GM18520 (cell line): Measurements from ENCODE around the gene C16orf86.
"Not testable (repeated sequence)": the region's sequence is repeated elsewhere in the genome, so short reads cannot be mapped to it uniquely, and the experiment has no call there.

Experiments used
- ATAC-seq: cut with Tn5 transposase; IDR thresholded peaks from one replicate; pipeline ENCODE4 v1.9.1; 2021; ENCODE audit not compliant: unreplicated experiment

C16orf86 gene

DNA sequence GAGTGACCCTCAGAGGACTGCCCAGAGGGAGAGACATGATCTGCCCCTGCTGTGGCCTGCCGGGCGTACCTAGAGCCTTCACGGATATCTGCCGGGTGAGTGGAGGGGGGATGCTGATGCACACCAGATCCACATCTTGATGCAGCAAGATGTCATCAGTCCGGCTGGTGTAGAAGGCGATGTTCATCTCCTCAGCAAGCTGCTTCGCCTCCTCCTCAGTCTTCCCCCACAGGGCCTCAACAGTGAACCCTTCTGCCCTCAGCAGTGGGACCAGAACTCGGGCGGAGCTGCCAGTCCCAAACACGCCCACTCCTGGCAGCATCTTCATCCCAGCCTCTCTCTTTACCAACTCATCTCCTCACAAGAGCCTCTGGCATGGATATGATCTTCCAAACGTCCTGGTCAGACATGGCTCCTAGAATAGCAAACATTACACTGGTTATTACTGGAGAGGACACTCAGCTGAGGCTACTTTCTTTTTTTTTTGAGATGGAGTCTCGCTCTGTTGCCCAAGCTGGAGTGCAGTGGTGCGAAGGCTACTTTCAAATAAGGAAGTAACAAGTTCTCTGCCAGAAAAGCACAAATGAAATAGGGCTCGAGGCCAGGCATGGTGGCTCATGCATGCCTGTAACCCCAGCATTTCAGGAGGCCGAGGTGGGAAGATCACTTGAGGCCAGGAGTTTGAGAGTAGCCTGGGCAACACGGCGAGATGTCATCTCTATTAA lies 18.9 kb downstream of the C16orf86 start:
- no peak for ATAC-seq

DNA sequence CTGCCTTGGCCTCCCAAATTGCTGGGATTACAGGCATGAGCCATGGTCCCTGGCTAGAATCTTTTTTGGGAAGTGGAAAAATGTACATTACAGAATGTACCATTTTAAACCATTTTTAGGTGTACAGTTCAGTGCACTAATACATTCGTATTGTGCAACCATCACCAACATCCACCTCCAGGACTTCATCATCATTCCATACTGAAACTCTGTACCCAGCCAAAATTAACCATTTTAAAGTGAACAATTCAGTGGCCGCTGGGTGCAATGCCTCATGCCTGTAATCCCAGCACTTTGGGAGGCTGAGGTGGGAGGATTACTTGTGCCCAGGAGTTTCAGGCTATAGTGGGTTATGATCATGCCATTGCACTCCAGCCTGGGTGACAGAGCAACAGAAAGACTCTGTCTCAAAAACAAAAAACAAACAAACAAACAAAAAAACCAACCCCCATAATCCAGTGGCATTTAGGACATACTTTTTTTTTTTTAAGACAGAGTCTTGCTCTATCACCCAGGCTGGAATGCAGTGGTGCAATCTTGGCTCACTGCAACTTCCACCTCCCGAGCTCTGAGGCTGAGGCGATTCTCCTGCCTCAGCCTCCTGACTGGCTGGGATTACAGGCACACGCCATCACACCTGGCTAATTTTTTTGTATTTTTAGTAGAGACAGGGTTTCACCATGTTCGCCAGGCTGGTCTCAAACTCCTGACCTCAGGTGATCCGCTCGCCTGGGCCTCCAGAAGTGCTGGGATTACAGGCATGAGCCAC lies 27.1 kb downstream of the C16orf86 start:
- not testable (repeated sequence) for ATAC-seq

DNA sequence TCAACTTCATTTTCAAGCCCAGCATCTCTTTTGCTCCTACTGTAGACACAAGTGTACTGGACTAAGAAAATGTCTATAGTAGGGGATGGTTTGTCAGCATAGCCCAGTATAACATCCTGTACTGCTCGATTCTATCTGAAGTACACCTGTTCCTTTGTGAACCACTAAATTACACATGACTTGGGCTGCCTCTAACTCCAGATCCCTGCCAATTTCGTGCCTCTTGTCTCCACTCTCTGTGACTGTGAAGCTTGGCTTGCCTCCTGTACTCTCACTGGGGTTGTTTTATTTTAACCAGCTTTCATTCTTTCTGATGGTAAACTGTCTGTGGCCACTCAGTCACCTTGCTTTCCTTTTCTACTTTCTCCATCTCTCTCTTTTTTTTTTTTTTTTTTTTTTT lies 28.0 kb downstream of the C16orf86 start:
- ATAC-seq: no peak

DNA sequence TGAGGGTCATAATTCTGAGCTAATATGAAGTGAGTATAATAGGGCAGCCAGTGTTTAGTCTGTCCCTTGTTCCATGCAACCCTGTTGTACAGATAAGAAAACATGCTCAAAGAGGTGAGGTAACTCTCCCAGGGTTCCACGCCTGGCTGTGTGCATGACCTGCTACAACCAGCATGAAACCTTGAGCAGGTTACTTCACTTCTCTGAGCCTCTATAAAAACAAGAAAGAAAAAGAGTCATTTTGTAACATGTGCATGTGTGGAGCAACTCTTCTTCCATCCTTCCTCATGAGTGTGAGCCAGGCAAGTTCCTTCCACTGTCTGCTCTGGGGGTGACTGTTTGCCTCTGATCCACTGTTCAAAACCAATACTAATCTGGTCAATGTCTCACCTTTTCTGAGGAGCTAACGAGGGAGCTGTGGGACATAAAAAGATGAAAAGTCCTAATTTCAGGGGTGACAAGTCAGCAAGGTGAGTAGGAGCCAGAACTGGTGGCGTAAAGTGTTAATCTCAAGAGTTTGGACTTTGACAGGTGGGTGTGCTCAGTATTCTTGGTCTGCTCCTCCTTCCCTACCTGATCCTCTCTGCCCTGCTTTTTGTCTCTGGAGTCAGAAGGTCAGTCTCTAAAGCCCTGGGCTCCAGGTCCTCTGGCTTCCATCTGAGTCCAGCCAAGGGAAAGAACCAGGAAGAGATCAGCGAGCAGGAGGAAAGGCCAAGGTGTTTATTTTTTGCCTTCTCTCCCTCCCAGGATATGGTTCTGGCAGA lies 31.0 kb downstream of the C16orf86 start:
- ATAC-seq: no peak

DNA sequence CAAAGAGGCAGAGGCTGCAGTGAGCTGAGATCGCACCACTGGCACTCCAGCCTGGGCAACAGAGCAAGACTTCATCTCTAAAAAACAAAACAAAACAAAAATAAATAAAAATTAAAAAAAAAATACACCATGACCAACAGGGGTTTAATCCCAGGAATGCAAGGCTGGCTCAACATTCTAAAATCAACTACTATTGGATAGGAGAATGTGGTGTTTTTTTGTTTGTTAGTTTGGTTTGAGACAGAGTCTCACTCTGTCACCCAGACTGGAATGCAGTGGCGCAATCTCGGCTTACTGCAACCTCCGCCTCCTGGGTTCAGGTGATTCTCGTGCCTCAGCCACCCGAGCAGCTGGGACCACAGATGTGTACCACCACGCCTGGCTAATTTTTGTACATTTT lies 32.7 kb downstream of the C16orf86 start:
- ATAC-seq: no peak

DNA sequence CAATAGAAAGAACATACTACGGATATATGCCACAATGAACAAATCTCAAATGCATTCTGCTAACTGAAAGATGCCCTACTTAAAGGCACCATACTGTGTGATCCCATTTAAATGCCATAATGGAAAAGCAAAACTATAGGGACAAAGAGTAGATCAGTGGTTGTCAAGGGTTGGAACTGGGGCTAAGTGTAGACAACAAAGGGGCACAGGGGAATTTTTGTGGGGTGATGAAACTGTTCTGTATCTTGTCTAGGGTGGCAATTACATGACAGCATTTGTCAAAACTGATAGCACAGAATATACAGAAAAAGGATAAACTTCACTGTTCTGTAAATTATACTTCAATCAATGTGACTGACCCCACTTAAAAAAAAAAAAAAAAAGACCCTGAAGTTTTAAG lies 34.8 kb downstream of the C16orf86 start:
- ATAC-seq: no peak

DNA sequence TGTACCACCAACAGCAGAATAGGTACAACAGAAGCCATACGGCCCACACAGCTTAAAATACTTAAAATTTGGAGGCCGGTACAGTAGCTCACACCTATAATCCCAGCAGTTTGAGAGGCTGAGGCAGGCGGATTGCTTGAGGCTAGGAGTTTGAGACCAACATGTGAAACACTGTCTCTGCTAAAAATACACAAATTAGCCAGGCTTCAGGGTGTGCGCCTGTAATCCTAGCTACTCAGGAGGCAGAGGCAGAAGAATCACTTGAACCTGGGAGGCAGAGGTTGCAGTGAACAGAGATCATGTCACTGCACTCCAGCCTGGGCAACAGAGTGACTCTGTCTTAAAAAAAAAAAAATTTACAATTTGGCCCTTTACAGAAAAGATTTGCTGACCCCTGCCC lies 35.5 kb downstream of the C16orf86 start:
- ATAC-seq: no peak

DNA sequence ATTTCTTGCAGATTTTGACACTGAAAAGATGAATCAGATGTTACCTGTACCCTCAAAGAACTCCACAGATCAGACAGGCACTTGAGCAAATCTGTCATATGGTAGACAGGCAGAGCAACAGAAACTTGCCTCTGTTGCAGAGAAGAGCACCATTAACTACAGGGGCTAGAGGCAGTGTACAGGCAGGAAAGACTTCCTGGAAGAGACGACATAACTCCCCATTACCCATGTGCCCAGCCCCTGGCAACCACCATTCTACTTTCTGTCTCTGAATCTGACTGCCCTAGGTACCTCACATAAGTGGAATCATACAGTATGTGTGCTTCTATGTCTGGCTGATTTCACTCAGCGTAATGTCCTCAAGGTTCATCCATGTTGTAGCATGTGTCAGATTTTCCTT lies 37.0 kb downstream of the C16orf86 start:
- ATAC-seq: no peak

DNA sequence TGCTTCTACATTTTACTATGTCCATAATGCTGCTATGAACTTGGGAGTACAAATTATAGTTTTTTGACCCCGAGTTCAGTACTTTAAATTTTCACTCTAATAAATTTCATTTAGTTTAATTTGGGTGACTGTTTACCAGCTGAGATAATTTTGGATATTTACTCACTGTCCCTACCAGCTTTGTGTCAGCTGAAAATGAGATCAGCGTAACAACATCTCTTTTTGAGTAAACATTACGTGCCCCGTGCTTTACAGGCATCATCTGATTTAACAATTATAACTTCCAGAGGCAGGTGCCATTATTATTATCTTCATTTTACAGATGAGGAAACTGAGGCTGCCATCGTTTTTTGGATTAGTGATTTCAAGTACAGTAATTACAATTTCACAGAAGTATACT lies 37.5 kb downstream of the C16orf86 start:
- ATAC-seq: no peak

DNA sequence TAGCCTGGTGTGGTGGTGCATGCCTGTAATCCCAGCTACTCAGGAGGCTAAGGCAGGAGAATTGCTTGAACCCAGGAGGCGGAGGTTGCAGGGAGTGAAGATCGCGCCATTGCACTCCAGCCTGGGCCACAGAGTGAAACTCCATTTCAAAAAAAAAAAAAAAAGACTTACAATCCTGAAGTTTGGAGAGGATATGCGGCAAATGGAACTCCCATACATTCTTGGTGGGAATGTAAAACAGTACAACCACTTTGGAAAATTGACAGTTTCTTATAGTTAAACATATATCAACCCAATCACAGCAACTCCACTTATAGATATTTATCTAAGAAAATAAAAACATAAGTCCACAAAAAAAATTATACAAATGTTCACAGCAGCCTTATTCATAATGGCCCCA lies 40.6 kb downstream of the C16orf86 start:
- no peak for ATAC-seq

DNA sequence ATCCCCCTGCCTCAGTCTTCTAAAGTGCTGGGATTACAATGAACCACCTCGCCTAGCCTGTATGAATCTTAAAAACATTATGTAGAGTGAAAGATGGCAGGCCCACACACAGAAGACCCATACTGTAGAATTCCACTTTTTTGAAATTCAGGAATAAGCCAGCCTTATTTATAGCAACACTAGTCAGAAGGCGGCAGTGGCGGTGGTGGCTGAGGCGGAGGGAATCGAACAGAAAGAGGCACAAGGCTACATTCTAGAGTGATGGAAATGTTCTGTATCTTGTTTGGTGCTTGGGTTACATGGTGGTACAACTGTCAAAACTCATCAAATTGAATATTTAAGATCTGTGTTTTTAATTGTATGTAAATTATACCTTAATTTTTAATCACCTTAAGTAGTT lies 41.2 kb downstream of the C16orf86 start:
- ATAC-seq: no peak

DNA sequence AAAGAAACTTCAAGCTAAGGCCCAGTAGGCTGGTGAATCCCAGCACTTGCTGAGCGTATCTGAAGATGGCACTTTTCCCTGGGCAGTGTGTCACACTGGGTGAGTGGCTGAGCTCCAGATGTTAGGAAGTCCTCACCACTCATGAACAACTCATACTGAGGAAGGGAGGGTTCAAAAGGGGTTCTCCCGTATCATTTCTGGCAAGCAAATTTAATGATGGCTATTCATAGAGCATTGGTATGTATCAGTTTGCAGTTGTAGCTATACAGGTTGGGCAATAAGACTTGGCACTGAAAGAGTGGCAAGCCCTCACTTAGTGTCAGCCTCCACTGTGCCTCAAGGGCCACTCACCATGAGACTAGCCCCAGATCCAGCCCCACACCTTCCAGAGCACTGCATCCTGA lies 41.8 kb downstream of the C16orf86 start:
- ATAC-seq: no peak

DNA sequence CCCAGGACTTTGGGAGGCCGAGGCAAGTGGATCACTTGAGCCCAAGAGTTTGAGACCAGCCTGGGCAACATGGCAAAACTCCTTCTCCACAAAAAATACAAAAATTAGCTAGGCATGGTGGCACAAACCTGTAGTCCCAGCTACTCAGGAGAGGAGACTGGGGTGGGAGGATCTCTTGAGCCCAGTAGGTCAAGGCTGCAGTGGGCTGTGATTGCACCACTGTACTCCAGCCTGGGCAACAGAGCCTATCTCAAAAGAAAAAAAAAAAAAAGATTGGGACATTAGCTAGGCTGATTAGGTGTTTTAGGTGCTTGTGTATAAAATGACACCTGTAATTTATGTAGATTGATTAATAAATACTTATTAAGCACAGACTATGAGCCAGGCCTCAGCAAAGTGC lies 42.4 kb downstream of the C16orf86 start:
- no peak for ATAC-seq

DNA sequence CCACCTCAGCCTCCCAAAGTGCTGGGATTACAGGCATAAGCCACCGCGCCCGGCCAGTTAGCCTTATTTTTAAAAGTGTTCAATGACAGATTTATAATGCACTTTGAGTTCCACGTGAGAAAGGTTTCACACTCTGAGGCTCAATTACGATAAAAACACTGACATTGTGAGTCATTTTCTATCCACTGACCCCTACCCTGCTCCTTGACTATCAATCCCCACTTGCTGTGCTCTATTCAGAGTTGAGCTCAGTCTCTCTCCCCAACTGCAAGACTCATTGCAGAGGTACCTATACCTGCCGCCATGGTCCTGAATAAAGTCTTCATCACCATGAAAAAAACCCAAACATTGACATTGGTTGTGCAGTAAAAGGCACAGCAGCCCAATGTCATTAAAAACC lies 44.0 kb downstream of the C16orf86 start:
- ATAC-seq: no peak

DNA sequence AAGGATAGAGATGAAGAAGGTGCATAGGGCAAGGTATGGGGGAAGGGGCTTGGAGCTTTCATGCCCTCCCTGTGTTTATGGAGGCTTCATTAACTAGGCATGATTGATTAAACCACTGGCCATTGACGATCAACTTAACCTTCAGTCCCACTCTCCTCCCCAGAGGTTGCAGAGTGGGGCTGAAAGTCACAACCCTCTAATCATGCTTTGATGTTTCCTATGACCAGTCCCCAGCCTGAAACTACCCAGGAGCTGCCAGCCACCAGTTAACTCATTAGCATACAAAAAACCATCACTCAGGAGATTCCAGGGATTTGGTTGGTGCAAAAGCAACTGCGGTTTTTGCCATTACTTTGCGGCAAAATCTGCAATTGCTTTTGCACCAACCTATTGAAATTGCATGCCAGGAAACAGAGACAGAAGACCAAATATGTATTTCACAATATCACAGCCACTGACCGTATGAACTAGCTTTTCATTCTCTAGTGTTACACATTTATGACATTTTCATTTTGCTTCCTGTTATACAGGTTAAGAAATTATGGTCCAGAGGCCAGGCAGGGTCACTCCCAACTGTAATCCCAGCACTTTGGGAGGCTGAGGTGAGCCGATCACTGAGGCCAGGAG lies 47.1 kb downstream of the C16orf86 start:
- no peak for ATAC-seq

DNA sequence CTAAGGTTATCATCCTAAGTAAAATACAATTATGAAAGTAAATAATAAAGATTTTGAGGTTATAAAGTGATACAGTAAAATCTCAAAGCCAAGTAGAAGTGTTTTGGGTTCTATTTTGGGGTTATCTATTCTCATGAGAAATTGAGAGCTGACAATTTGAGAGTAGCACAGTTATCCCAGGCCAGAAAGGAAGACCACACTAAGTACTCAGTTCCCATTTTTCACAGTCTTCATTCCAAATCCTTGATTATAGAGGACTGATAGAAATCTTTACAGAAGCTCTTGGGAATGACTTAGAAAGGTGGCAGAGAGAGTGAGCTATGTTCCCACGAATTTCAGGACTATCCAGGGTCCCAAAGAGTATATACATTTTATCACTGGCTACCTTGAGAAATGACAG lies 47.9 kb downstream of the C16orf86 start:
- ATAC-seq: no peak

DNA sequence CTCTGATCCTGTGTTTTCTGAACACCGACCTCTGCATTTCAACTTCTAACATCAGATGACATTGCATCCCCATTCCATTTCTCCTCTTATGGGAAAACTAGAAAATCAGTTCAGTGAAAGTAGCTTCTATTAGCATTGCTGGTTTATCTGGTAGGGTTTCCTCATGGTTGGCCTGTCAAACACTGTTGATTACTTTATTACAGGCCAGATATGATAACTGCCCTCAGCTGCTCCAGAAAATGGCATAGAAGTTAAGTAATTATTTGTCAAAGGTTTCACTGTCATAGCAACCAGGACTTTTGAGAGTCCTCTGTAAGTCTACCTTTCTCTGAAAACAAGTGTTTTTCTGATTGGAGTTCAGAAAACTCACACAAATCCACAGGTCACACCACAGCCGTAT lies 49.5 kb downstream of the C16orf86 start:
- ATAC-seq: no peak
